ENCODE measurements around the gene ADAMTSL1. TPM values are rescaled to one million over a fixed set of nuclear protein-coding genes. Genes with fewer than 3 reads are reported as not detected.

ADAMTSL1 gene
- total RNA-seq, 1 donor from 2014 or later = not detected

- no peak for DNase-seq (ENCODE audit: low spot score)
- Mint-ChIP-seq H3K4me3 (no peak overlapping the region), H3K4me1 (ENCODE audit: low read depth) (no peaks in the 10 kb centered on the region), H3K27ac (no peak overlapping the region), H3K9me3 (no peaks in the 10 kb centered on the region), H3K27me3 (ENCODE audit: insufficient read depth) (peaks cover 2% of the 10 kb centered on the region), H3K36me3 (ENCODE audit: low read depth) (no peaks in the 10 kb centered on the region)
- intact Hi-C loops (cut with micrococcal nuclease) = no loop called here
Measured at GRCh38 chr9:18495065-18495464, 21.1 kb downstream of the ADAMTSL1 start.

- Mint-ChIP-seq H3K36me3 (ENCODE audit: low read depth) (no peaks in the 10 kb centered on the region), H3K27me3 (ENCODE audit: insufficient read depth) (peaks cover 2% of the 10 kb centered on the region), H3K27ac (no peak overlapping the region), H3K9me3 (no peaks in the 10 kb centered on the region), H3K4me1 (ENCODE audit: low read depth) (no peaks in the 10 kb centered on the region), H3K4me3 (no peak overlapping the region)
- DNase-seq (ENCODE audit: low spot score) = no peak
- intact Hi-C loops (cut with micrococcal nuclease) = no loop called here
Measured at GRCh38 chr9:18496256-18497000, 22.5 kb downstream of the ADAMTSL1 start.

- intact Hi-C loops (cut with micrococcal nuclease) = no loop called here
- Mint-ChIP-seq H3K36me3 (ENCODE audit: low read depth) (no peaks in the 10 kb centered on the region), H3K4me3 (no peak overlapping the region)
Measured at GRCh38 chr9:18499062-18499461, 25.1 kb downstream of the ADAMTSL1 start.

GRCh38 chr9:18499980-18500379, 26.0 kb downstream of the ADAMTSL1 start:
- H3K9me3 Mint-ChIP-seq = no peaks in the 10 kb centered on the region
- H3K4me1 Mint-ChIP-seq (ENCODE audit: low read depth) = no peaks in the 10 kb centered on the region
- H3K4me3 Mint-ChIP-seq = no peak overlapping the region
- peaks cover 2% of the 10 kb centered on the region for H3K27me3 Mint-ChIP-seq (ENCODE audit: insufficient read depth)
- intact Hi-C loops (cut with micrococcal nuclease) = no loop called here
- no peak overlapping the region for H3K27ac Mint-ChIP-seq
- H3K36me3 Mint-ChIP-seq (ENCODE audit: low read depth) = no peaks in the 10 kb centered on the region
- DNase-seq (ENCODE audit: low spot score) = no peak

More at GRCh38 chr9:18499062-18499461, 25.1 kb downstream of the ADAMTSL1 start:
- H3K4me1 Mint-ChIP-seq (ENCODE audit: low read depth) = no peaks in the 10 kb centered on the region
- H3K9me3 Mint-ChIP-seq = no peaks in the 10 kb centered on the region
- DNase-seq (ENCODE audit: low spot score) = no peak
- H3K27ac Mint-ChIP-seq = no peak overlapping the region
- peaks cover 2% of the 10 kb centered on the region for H3K27me3 Mint-ChIP-seq (ENCODE audit: insufficient read depth)

- H3K27ac Mint-ChIP-seq = no peak overlapping the region
- H3K9me3 Mint-ChIP-seq = no peaks in the 10 kb centered on the region
- H3K4me1 Mint-ChIP-seq (ENCODE audit: low read depth) = no peaks in the 10 kb centered on the region
- no peaks in the 10 kb centered on the region for H3K36me3 Mint-ChIP-seq (ENCODE audit: low read depth)
- DNase-seq (ENCODE audit: low spot score) = no peak
- H3K27me3 Mint-ChIP-seq (ENCODE audit: insufficient read depth) = peaks cover 2% of the 10 kb centered on the region
- intact Hi-C loops (cut with micrococcal nuclease) = no loop called here
- H3K4me3 Mint-ChIP-seq = no peak overlapping the region
Measured at GRCh38 chr9:18500451-18500850, 26.5 kb downstream of the ADAMTSL1 start.

- H3K27ac Mint-ChIP-seq = no peak overlapping the region
- DNase-seq (ENCODE audit: low spot score) = no peak
- no peaks in the 10 kb centered on the region for H3K4me1 Mint-ChIP-seq (ENCODE audit: low read depth)
- H3K9me3 Mint-ChIP-seq = no peaks in the 10 kb centered on the region
- no peak overlapping the region for H3K4me3 Mint-ChIP-seq
- intact Hi-C loops (cut with micrococcal nuclease) = no loop called here
- H3K36me3 Mint-ChIP-seq (ENCODE audit: low read depth) = no peaks in the 10 kb centered on the region
- no peaks in the 10 kb centered on the region for H3K27me3 Mint-ChIP-seq (ENCODE audit: insufficient read depth)
Measured at GRCh38 chr9:18501949-18502348, 28.0 kb downstream of the ADAMTSL1 start.

GRCh38 chr9:18502546-18502945, 28.6 kb downstream of the ADAMTSL1 start:
- Mint-ChIP-seq H3K4me3 (no peak overlapping the region), H3K36me3 (ENCODE audit: low read depth) (no peaks in the 10 kb centered on the region)
- intact Hi-C loops (cut with micrococcal nuclease) = no loop called here

GRCh38 chr9:18504707-18505106, 30.8 kb downstream of the ADAMTSL1 start:
- Mint-ChIP-seq H3K36me3 (ENCODE audit: low read depth) (no peaks in the 10 kb centered on the region), H3K27me3 (ENCODE audit: insufficient read depth) (no peaks in the 10 kb centered on the region), H3K9me3 (no peaks in the 10 kb centered on the region), H3K4me3 (no peak overlapping the region), H3K27ac (no peak overlapping the region), H3K4me1 (ENCODE audit: low read depth) (no peaks in the 10 kb centered on the region)
- intact Hi-C loops (cut with micrococcal nuclease) = no loop called here
- no peak for DNase-seq (ENCODE audit: low spot score)

More at GRCh38 chr9:18502546-18502945, 28.6 kb downstream of the ADAMTSL1 start:
- no peak for DNase-seq (ENCODE audit: low spot score)
- Mint-ChIP-seq H3K27me3 (ENCODE audit: insufficient read depth) (no peaks in the 10 kb centered on the region), H3K9me3 (no peaks in the 10 kb centered on the region), H3K4me1 (ENCODE audit: low read depth) (no peaks in the 10 kb centered on the region), H3K27ac (no peak overlapping the region)

GRCh38 chr9:18507151-18507550, 33.2 kb downstream of the ADAMTSL1 start:
- no peaks in the 10 kb centered on the region for H3K9me3 Mint-ChIP-seq
- no peak overlapping the region for H3K27ac Mint-ChIP-seq
- H3K4me3 Mint-ChIP-seq = no peak overlapping the region
- H3K4me1 Mint-ChIP-seq (ENCODE audit: low read depth) = no peaks in the 10 kb centered on the region
- no peak for DNase-seq (ENCODE audit: low spot score)
- H3K27me3 Mint-ChIP-seq (ENCODE audit: insufficient read depth) = no peaks in the 10 kb centered on the region
- intact Hi-C loops (cut with micrococcal nuclease) = no loop called here
- H3K36me3 Mint-ChIP-seq (ENCODE audit: low read depth) = no peaks in the 10 kb centered on the region

GRCh38 chr9:18516514-18516913, 42.6 kb downstream of the ADAMTSL1 start:
- Mint-ChIP-seq H3K36me3 (ENCODE audit: low read depth) (no peaks in the 10 kb centered on the region), H3K27me3 (ENCODE audit: insufficient read depth) (no peaks in the 10 kb centered on the region), H3K4me1 (ENCODE audit: low read depth) (no peaks in the 10 kb centered on the region), H3K9me3 (peaks cover 6% of the 10 kb centered on the region), H3K27ac (no peak overlapping the region), H3K4me3 (no peak overlapping the region)
- DNase-seq (ENCODE audit: low spot score) = no peak
- intact Hi-C loops (cut with micrococcal nuclease) = no loop called here

GRCh38 chr9:18516965-18517364, 43.0 kb downstream of the ADAMTSL1 start:
- peaks cover 6% of the 10 kb centered on the region for H3K9me3 Mint-ChIP-seq
- H3K27ac Mint-ChIP-seq = no peak overlapping the region
- H3K36me3 Mint-ChIP-seq (ENCODE audit: low read depth) = no peaks in the 10 kb centered on the region
- no peak for DNase-seq (ENCODE audit: low spot score)
- H3K4me3 Mint-ChIP-seq = no peak overlapping the region
- H3K27me3 Mint-ChIP-seq (ENCODE audit: insufficient read depth) = no peaks in the 10 kb centered on the region
- no peaks in the 10 kb centered on the region for H3K4me1 Mint-ChIP-seq (ENCODE audit: low read depth)
- intact Hi-C loops (cut with micrococcal nuclease) = no loop called here

- no peak for DNase-seq (ENCODE audit: low spot score)
- H3K4me3 Mint-ChIP-seq = no peak overlapping the region
- H3K27me3 Mint-ChIP-seq (ENCODE audit: insufficient read depth) = no peaks in the 10 kb centered on the region
- no peaks in the 10 kb centered on the region for H3K36me3 Mint-ChIP-seq (ENCODE audit: low read depth)
- no peaks in the 10 kb centered on the region for H3K4me1 Mint-ChIP-seq (ENCODE audit: low read depth)
- H3K27ac Mint-ChIP-seq = no peak overlapping the region
- intact Hi-C loops (cut with micrococcal nuclease) = no loop called here
- H3K9me3 Mint-ChIP-seq = peaks cover 6% of the 10 kb centered on the region
Measured at GRCh38 chr9:18520416-18521047, 46.6 kb downstream of the ADAMTSL1 start.

- Mint-ChIP-seq H3K27ac (no peak overlapping the region), H3K27me3 (ENCODE audit: insufficient read depth) (no peaks in the 10 kb centered on the region), H3K4me3 (no peak overlapping the region), H3K36me3 (ENCODE audit: low read depth) (no peaks in the 10 kb centered on the region), H3K4me1 (ENCODE audit: low read depth) (no peaks in the 10 kb centered on the region), H3K9me3 (no peaks in the 10 kb centered on the region)
- intact Hi-C loops (cut with micrococcal nuclease) = no loop called here
- no peak for DNase-seq (ENCODE audit: low spot score)
Measured at GRCh38 chr9:18526685-18527084, 52.7 kb downstream of the ADAMTSL1 start.
